H1 (cell line): ENCODE results near the gene ADARB2.

Experiments used
- CBX8 ChIP-seq: fragments of 300-800, 300-1000 bp; sonication (generic); IDR thresholded peaks from 2 replicates; pipeline ENCODE4 v1.7.1; 2016; ENCODE audit warnings: low read depth, low read length, borderline replicate concordance
- CHD1 ChIP-seq: IDR thresholded peaks from 2 replicates; pipeline ENCODE4 v1.6.1; 2012; ENCODE audit warnings: low read depth, low read length, improper control_type of control experiment
- CTCF ChIP-seq, 3 experiments: IDR thresholded peaks; 1 replicate in 2 of 3; 2 replicates in 1 of 3; pipeline versions ENCODE4 v1.5.1 to v1.6.1; 2011; ENCODE audit warnings: low read length in 3 of 3, mild to moderate bottlenecking in 3 of 3, inconsistent platforms in 2 of 3, low read depth in 1 of 3, moderate library complexity in 1 of 3; ENCODE audit not compliant: insufficient read depth in 1 of 3; ENCODE audit errors: control extremely low read depth in 1 of 3
- EP300 ChIP-seq, 2 experiments: IDR thresholded peaks; 1 replicate in 1 of 2; 2 replicates in 1 of 2; pipeline ENCODE4 v1.6.1; 2011 to 2012; ENCODE audit warnings: low read depth in 2 of 2, low read length in 2 of 2, mild to moderate bottlenecking in 2 of 2, borderline replicate concordance in 1 of 2, inconsistent platforms in 1 of 2, moderate library complexity in 1 of 2
- EZH2 ChIP-seq: fragments of 200-600 bp; sonication (generic); IDR thresholded peaks from 2 replicates; pipeline ENCODE4 v1.7.1; 2012; ENCODE audit warnings: low read depth, mild to moderate bottlenecking, moderate library complexity, low read length, inconsistent platforms; ENCODE audit not compliant: severe bottlenecking
- HDAC6 ChIP-seq: IDR thresholded peaks from one replicate; pipeline ENCODE4 v1.7.1; 2012; ENCODE audit warnings: low read depth, mild to moderate bottlenecking, inconsistent platforms, low read length, moderate library complexity
- POLR2A ChIP-seq, 2 experiments: IDR thresholded peaks; 1 replicate in 1 of 2; 2 replicates in 1 of 2; pipeline ENCODE4 v1.6.1; 2011; ENCODE audit warnings: low read depth in 2 of 2, low read length in 2 of 2, mild to moderate bottlenecking in 2 of 2; ENCODE audit errors: control extremely low read depth in 1 of 2
- POLR2AphosphoS5 ChIP-seq: IDR thresholded peaks from 2 replicates; pipeline ENCODE4 v1.6.1; 2011; ENCODE audit warnings: low read depth, low read length
- RAD21 ChIP-seq, 2 experiments: IDR thresholded peaks in 1 of 2; conservative IDR thresholded peaks in 1 of 2; 2 replicates each; pipeline ENCODE4 v1.6.1; 2011; ENCODE audit warnings: low read depth in 2 of 2, low read length in 2 of 2, improper control_type of control experiment in 1 of 2, inconsistent platforms in 1 of 2, mild to moderate bottlenecking in 1 of 2, moderate library complexity in 1 of 2
- SP4 ChIP-seq: IDR thresholded peaks from 2 replicates; pipeline ENCODE4 v1.6.1; 2012; ENCODE audit warnings: low read length, inconsistent platforms
- TCF12 ChIP-seq: IDR thresholded peaks from 2 replicates; pipeline ENCODE4 v1.6.1; 2011; ENCODE audit warnings: low read depth, mild to moderate bottlenecking, low read length
- ZNF274 ChIP-seq: IDR thresholded peaks from 2 replicates; pipeline ENCODE4 v1.7.0; 2012; ENCODE audit warnings: low read length, borderline replicate concordance; ENCODE audit errors: extremely low read depth
- TF ChIP-seq, protein P1 (sequence below): IDR thresholded peaks from 2 replicates; pipeline ENCODE4 v1.6.1; 2011; ENCODE audit warnings: low read length, improper control_type of control experiment
- TF ChIP-seq, protein P2 (sequence below): IDR thresholded peaks from 2 replicates; pipeline ENCODE4 v1.6.1; 2012; ENCODE audit warnings: low read length, inconsistent platforms

GRCh38 chr10:1468811-1469210 lies 268.5 kb downstream of the ADARB2 start:
- TF ChIP-seq POLR2A (IDR thresholded peaks at IDR 0.05; ENCODE audit: control extremely low read depth in 1 of 2, low read depth in 2 of 2, low read length in 2 of 2): no peak
- TF ChIP-seq CTCF (IDR thresholded peaks at IDR 0.05; ENCODE audit: control extremely low read depth in 1 of 3, insufficient read depth in 1 of 3, low read depth in 1 of 3, low read length in 3 of 3): no peak
- no peak for TF ChIP-seq CHD1
- TF ChIP-seq, protein P1, sequence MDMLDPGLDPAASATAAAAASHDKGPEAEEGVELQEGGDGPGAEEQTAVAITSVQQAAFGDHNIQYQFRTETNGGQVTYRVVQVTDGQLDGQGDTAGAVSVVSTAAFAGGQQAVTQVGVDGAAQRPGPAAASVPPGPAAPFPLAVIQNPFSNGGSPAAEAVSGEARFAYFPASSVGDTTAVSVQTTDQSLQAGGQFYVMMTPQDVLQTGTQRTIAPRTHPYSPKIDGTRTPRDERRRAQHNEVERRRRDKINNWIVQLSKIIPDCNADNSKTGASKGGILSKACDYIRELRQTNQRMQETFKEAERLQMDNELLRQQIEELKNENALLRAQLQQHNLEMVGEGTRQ: no peak
- no peak for TF ChIP-seq POLR2AphosphoS5
- no peak for TF ChIP-seq RAD21 (IDR thresholded peaks at IDR 0.05 in 1 of 2, conservative IDR thresholded peaks at IDR 0.05 in 1 of 2; ENCODE audit: low read depth in 2 of 2, low read length in 2 of 2)
- TF ChIP-seq HDAC6: no peak
- no peak for TF ChIP-seq SP4
- TF ChIP-seq ZNF274: no peak
- TF ChIP-seq, protein P2, sequence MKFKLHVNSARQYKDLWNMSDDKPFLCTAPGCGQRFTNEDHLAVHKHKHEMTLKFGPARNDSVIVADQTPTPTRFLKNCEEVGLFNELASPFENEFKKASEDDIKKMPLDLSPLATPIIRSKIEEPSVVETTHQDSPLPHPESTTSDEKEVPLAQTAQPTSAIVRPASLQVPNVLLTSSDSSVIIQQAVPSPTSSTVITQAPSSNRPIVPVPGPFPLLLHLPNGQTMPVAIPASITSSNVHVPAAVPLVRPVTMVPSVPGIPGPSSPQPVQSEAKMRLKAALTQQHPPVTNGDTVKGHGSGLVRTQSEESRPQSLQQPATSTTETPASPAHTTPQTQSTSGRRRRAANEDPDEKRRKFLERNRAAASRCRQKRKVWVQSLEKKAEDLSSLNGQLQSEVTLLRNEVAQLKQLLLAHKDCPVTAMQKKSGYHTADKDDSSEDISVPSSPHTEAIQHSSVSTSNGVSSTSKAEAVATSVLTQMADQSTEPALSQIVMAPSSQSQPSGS: no peak
- no peak for TF ChIP-seq TCF12
- no peak for TF ChIP-seq EP300 (IDR thresholded peaks at IDR 0.05; ENCODE audit: borderline replicate concordance in 1 of 2, low read depth in 2 of 2, low read length in 2 of 2)
- TF ChIP-seq EZH2: no peak
- TF ChIP-seq CBX8: no peak
